ENCODE data around the gene RITA1.

Gene RITA1

GRCh38 chr12:113232840-113233585, 47.5 kb downstream of the RITA1 start:
- Histone ChIP-seq H3K4me2 (ENCODE audit: low read length) (peak overlapping the region; percentile 69), H4K20me1 (ENCODE audit: insufficient read depth, low read length) (no peaks in the 10 kb centered on the region), H3K9me3 (ENCODE audit: insufficient read depth, low read length) (no peaks in the 10 kb centered on the region), H3K9ac (ENCODE audit: low read length) (peak overlapping the region; percentile 63), H3K27me3 (ENCODE audit: low read depth, low read length) (no peaks in the 10 kb centered on the region), H3K4me3 (ENCODE audit: low read length) (peak overlapping the region; percentile 41), H3K79me2 (ENCODE audit: low read length) (no peaks in the 10 kb centered on the region), H3K4me1 (ENCODE audit: low read length) (peaks cover 59% of the 10 kb centered on the region), H3K27ac (ENCODE audit: low read length) (peak overlapping the region; percentile 86), H3K36me3 (replicated peaks; ENCODE audit: low read depth, low read length) (peaks cover 64% of the 10 kb centered on the region), H2AFZ (ENCODE audit: low read depth, low read length) (no peak overlapping the region)
- peak; percentile 60 for TF ChIP-seq CTCF (IDR thresholded peaks at IDR 0.05; ENCODE audit: low read depth, low read length)
- TF ChIP-seq EZH2phosphoT487 (IDR thresholded peaks at IDR 0.05; ENCODE audit: low read depth), result no peak

GRCh38 chr12:113233967-113234366, 48.4 kb downstream of the RITA1 start:
- H3K27ac ChIP-seq (ENCODE audit: low read length), result no peak overlapping the region
- TF ChIP-seq EZH2phosphoT487 (IDR thresholded peaks at IDR 0.05; ENCODE audit: low read depth) (no peak), CTCF (IDR thresholded peaks at IDR 0.05; ENCODE audit: low read depth, low read length) (no peak)
- peaks cover 62% of the 10 kb centered on the region for H3K36me3 ChIP-seq (replicated peaks; ENCODE audit: low read depth, low read length)
- peaks cover 49% of the 10 kb centered on the region for H3K4me1 ChIP-seq (ENCODE audit: low read length)
- H3K9ac ChIP-seq (ENCODE audit: low read length), result no peak overlapping the region
- no peak overlapping the region for H2AFZ ChIP-seq (ENCODE audit: low read depth, low read length)
- no peaks in the 10 kb centered on the region for H3K27me3 ChIP-seq (ENCODE audit: low read depth, low read length)
- 0 out of 2 replicates have a peak overlapping the region, but pooled peaks have one; percentile 69 for H3K4me2 ChIP-seq (ENCODE audit: low read length)
- no peaks in the 10 kb centered on the region for H3K9me3 ChIP-seq (ENCODE audit: insufficient read depth, low read length)
- H3K79me2 ChIP-seq (ENCODE audit: low read length), result no peaks in the 10 kb centered on the region
- H4K20me1 ChIP-seq (ENCODE audit: insufficient read depth, low read length), result no peaks in the 10 kb centered on the region
- H3K4me3 ChIP-seq (ENCODE audit: low read length), result no peak overlapping the region

GRCh38 chr12:113234483-113234882, 49.0 kb downstream of the RITA1 start:
- H3K4me3 ChIP-seq (ENCODE audit: low read length), result no peak overlapping the region
- H3K27me3 ChIP-seq (ENCODE audit: low read depth, low read length), result no peaks in the 10 kb centered on the region
- H3K4me2 ChIP-seq (ENCODE audit: low read length), result no peak overlapping the region
- H3K79me2 ChIP-seq (ENCODE audit: low read length), result no peaks in the 10 kb centered on the region
- H3K27ac ChIP-seq (ENCODE audit: low read length), result no peak overlapping the region
- H3K4me1 ChIP-seq (ENCODE audit: low read length), result peaks cover 44% of the 10 kb centered on the region
- no peaks in the 10 kb centered on the region for H3K9me3 ChIP-seq (ENCODE audit: insufficient read depth, low read length)
- no peak overlapping the region for H2AFZ ChIP-seq (ENCODE audit: low read depth, low read length)
- TF ChIP-seq EZH2phosphoT487 (IDR thresholded peaks at IDR 0.05; ENCODE audit: low read depth), result no peak
- TF ChIP-seq CTCF (IDR thresholded peaks at IDR 0.05; ENCODE audit: low read depth, low read length), result no peak
- H4K20me1 ChIP-seq (ENCODE audit: insufficient read depth, low read length), result no peaks in the 10 kb centered on the region
- peaks cover 58% of the 10 kb centered on the region for H3K36me3 ChIP-seq (replicated peaks; ENCODE audit: low read depth, low read length)
- no peak overlapping the region for H3K9ac ChIP-seq (ENCODE audit: low read length)

- Histone ChIP-seq H3K4me2 (ENCODE audit: low read length) (no peak overlapping the region), H3K4me1 (ENCODE audit: low read length) (peaks cover 41% of the 10 kb centered on the region), H4K20me1 (ENCODE audit: insufficient read depth, low read length) (no peaks in the 10 kb centered on the region), H3K4me3 (ENCODE audit: low read length) (no peak overlapping the region), H3K27ac (ENCODE audit: low read length) (no peak overlapping the region), H2AFZ (ENCODE audit: low read depth, low read length) (no peak overlapping the region), H3K9ac (ENCODE audit: low read length) (no peak overlapping the region), H3K9me3 (ENCODE audit: insufficient read depth, low read length) (no peaks in the 10 kb centered on the region), H3K27me3 (ENCODE audit: low read depth, low read length) (no peaks in the 10 kb centered on the region), H3K36me3 (replicated peaks; ENCODE audit: low read depth, low read length) (peaks cover 56% of the 10 kb centered on the region), H3K79me2 (ENCODE audit: low read length) (peaks cover under 1% of the 10 kb centered on the region)
- no peak for TF ChIP-seq CTCF (IDR thresholded peaks at IDR 0.05; ENCODE audit: low read depth, low read length)
- no peak for TF ChIP-seq EZH2phosphoT487 (IDR thresholded peaks at IDR 0.05; ENCODE audit: low read depth)
These were observed 50.5 kb downstream of the RITA1 start for GRCh38 chr12:113235976-113236375.

Measured in OCI-LY3 (cell line).